Transverse colon (tissue), 4 donors: ENCODE data around the gene ZNF496. TPM values are rescaled to one million over a fixed set of nuclear protein-coding genes. Genes with fewer than 3 reads are reported as not detected.
"Not testable (repeated sequence)": the region's sequence is repeated elsewhere in the genome, so short reads cannot be mapped to it uniquely, and the experiment has no call there.

Experiments
- DNase-seq: peaks from one replicate; pipeline ENCODE4 v3.0.0-alpha.2; 2019
- H3K27ac ChIP-seq, 4 donors: fragments of 200-600 bp; sonication (generic); 2 replicates each; pipeline ENCODE4 v1.5.1; 2016 to 2018; ENCODE audit warnings: inconsistent platforms in 4 of 4
- H3K27me3 ChIP-seq: fragments of 200-600 bp; sonication (generic); 2 replicates; pipeline ENCODE4 v1.5.1; 2017; ENCODE audit warnings: inconsistent platforms
- H3K36me3 ChIP-seq, 4 donors: fragments of 200-600 bp; sonication (generic); 2 replicates each; pipeline ENCODE4 v1.5.1; 2017 to 2019; ENCODE audit warnings: inconsistent platforms in 4 of 4
- H3K4me1 ChIP-seq, 4 donors: fragments of 200-600 bp; sonication (generic); 2 replicates each; pipeline ENCODE4 v1.5.1; 2017 to 2020; ENCODE audit warnings: inconsistent platforms in 4 of 4
- H3K4me3 ChIP-seq, 4 donors: fragments of 200-600 bp; sonication (generic); 1 replicate in 1 of 4; 2 replicates in 3 of 4; pipeline versions ENCODE4 v1.5.1 to v1.6.1; 2017 to 2019; ENCODE audit warnings: inconsistent platforms in 4 of 4
- H3K9me3 ChIP-seq, 2 donors: fragments of 200-600 bp; sonication (generic); 2 replicates each; pipeline ENCODE4 v1.5.1; 2017 to 2019; ENCODE audit warnings: inconsistent platforms in 2 of 2
- EP300 ChIP-seq: sonication (generic); formaldehyde crosslinking; IDR thresholded peaks from one replicate; pipeline ENCODE4 v1.6.1; 2017; ENCODE audit warnings: antibody characterized with exemption, low read depth
- POLR2A ChIP-seq: fragments of 450-650 bp; IDR thresholded peaks from one replicate; pipeline ENCODE4 v1.6.1; 2016; ENCODE audit warnings: antibody characterized with exemption, mild to moderate bottlenecking, moderate library complexity
- POLR2AphosphoS5 ChIP-seq, 3 donors: sonication (generic); formaldehyde crosslinking; IDR thresholded peaks; one replicate each; pipeline ENCODE4 v1.6.1; 2016; ENCODE audit warnings: antibody characterized with exemption in 3 of 3
- WGBS, 2 donors: methylation state at CpG; one replicate each; pipeline ENCODE4 v1.1.5; 2018; ENCODE audit warnings: low coverage in 1 of 2; 5-methylcytosine and 5-hydroxymethylcytosine counted together
- in situ Hi-C, 4 donors: fragments of 200-750 bp; cut with MboI; loops; one replicate each; pipeline versions ENCODE4 v1.15.0 to v1.15.1; 2017; ENCODE audit warnings: low sequenced_read_pairs in 3 of 4, low pct_ligation_motif_present in 1 of 4, low pct_unique_long_range_greater_than_20kb in 1 of 4
- intact Hi-C: fragments of 100-400 bp; cut with DNase I; formaldehyde crosslinking; loops from one replicate; pipeline ENCODE4 v1.15.1; 2023; ENCODE audit warnings: low total_unique reads
- total RNA-seq, 4 donors: library from RNA; depleted of rRNA; stranded (reverse); fragments of >200 nt; gene quantifications; one replicate each; pipeline ENCODE4 v1.1.0, GENCODE V29; 2016
- TF ChIP-seq, protein P1 (sequence below), 5 experiments: fragments of 200-600 bp in 3 of 5; fragments of 450-650 bp in 2 of 5; sonication (generic) in 3 of 5; IDR thresholded peaks; 1 replicate in 2 of 5; 2 replicates in 3 of 5; pipeline ENCODE4 v1.5.1; 2016 to 2017; ENCODE audit warnings: antibody characterized with exemption in 5 of 5, inconsistent platforms in 3 of 5, mild to moderate bottlenecking in 2 of 5, moderate library complexity in 1 of 5

ZNF496 gene
- total RNA-seq, 4 donors from 2014 or later = 12.4 to 35.8 (median 28.7) TPM

DNA sequence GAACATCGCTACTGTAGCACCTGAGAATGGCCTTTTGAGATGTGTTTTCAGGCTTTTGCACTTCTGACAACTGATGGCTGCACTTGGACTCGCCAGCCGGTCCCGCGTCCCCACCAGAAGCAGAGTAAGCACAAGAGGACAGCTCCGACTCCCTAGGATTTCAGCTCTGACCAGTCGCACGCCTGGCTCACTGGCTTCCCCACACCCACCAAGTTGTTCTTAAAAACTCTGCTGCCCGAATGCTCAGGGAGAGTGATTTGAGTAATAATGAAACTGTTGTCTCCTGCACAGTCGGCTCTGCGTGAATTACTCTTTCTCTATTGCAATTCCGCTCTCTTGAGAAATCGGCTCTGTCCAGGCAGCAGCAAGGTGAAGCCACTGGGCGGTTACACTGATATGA, 44.1 kb upstream of the ZNF496 start:
- Histone ChIP-seq H3K4me3 (no peak overlapping the region), H3K9me3 (no peaks in the 10 kb centered on the region), H3K27ac (no peak overlapping the region), H3K4me1 (peaks cover 0 to 3% (median 0%) of the 10 kb centered on the region in 4 donors), H3K36me3 (no peaks in the 10 kb centered on the region), H3K27me3 (no peaks in the 10 kb centered on the region)
- 87 to 93% methylated on average over 3 to 14 of the region's 14 CpGs for WGBS, 2 donors
- TF ChIP-seq POLR2A (no peak), EP300 (no peak), POLR2AphosphoS5 (IDR thresholded peaks at IDR 0.05) (no peak)
- TF ChIP-seq, protein P1, sequence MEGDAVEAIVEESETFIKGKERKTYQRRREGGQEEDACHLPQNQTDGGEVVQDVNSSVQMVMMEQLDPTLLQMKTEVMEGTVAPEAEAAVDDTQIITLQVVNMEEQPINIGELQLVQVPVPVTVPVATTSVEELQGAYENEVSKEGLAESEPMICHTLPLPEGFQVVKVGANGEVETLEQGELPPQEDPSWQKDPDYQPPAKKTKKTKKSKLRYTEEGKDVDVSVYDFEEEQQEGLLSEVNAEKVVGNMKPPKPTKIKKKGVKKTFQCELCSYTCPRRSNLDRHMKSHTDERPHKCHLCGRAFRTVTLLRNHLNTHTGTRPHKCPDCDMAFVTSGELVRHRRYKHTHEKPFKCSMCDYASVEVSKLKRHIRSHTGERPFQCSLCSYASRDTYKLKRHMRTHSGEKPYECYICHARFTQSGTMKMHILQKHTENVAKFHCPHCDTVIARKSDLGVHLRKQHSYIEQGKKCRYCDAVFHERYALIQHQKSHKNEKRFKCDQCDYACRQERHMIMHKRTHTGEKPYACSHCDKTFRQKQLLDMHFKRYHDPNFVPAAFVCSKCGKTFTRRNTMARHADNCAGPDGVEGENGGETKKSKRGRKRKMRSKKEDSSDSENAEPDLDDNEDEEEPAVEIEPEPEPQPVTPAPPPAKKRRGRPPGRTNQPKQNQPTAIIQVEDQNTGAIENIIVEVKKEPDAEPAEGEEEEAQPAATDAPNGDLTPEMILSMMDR (IDR thresholded peaks at IDR 0.05) = no peak
- in situ Hi-C loops = loop anchor here in 1 of 4 donors (25.0 kb wide), 1 partner anchor 112 kb away; no protein-coding TSS in a partner anchor
- DNase-seq = no peak
- intact Hi-C loops = no loop called here

DNA sequence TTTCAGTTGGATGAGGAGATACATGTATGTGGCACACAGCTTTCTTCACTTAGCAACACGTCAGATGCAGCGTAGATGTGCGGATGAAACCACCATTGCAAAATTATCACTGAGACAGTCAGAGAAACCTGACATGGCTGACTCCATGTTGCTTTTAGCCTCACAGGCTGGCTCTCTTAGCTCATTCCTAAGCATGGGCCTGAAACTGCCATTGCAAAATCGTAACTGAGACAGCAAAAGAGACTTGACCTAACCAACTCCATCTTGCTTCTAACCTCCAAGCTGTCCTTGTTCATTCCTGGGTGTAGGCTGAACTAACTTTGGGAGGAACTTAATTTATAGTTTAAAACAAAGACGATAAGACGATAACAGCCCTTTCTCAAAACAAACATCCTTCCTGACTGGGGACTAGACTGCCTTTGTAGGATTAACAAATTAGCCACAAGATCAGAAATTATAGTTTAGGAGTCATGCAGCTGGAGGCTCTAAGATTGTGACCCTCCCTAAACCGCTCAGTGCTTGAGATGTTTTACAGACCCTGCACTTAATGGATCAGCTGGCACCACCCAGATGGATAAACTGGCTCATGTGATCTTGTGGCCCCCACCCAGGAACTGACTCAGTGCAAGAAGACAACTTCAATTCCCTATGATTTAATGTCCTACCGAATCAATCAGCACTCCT, 43.1 kb upstream of the ZNF496 start:
- H3K27me3 ChIP-seq, H3K27ac ChIP-seq, H3K9me3 ChIP-seq, H3K4me1 ChIP-seq, H3K36me3 ChIP-seq, DNase-seq, intact Hi-C loops, H3K4me3 ChIP-seq: not testable (repeated sequence)
- 74 to 77% methylated on average over 4 to 8 of the region's 8 CpGs for WGBS, 2 donors
- in situ Hi-C loops = loop anchor here in 1 of 4 donors (25.0 kb wide), 1 partner anchor 113 kb away; no protein-coding TSS in a partner anchor

DNA sequence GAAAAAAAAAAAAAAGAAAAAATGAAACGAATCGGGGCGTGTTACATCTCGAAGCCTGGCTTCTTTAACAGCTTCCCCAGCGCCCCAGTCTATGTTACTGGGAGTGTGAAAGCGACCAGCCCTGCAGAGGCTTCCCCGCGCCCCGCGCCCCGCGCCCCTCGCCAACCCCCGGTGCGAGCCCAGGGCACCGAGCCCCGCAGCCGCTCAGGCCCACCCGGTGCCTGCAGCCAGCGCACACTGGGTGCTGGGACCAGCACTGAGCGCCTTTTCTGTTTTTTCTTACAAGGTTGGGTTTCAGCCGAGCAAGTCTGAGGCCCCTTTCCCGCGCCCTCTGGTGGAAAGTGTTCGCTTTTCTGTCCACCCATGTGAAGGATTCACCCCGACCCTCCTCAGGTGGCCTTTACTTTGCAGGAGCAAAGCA, 42.1 kb upstream of the ZNF496 start:
- peak; percentile 46 for DNase-seq
- 32 to 36% methylated on average over 5 to 26 of the region's 26 CpGs for WGBS, 2 donors
- Histone ChIP-seq H3K4me3 (peak overlapping the region in 3 of 4 donors; percentile 14 to 59 (median 29)), H3K27ac (no peak overlapping the region), H3K36me3 (no peaks in the 10 kb centered on the region), H3K27me3 (no peaks in the 10 kb centered on the region), H3K9me3 (no peaks in the 10 kb centered on the region), H3K4me1 (peaks cover 0 to 3% (median 0%) of the 10 kb centered on the region in 4 donors)
- TF ChIP-seq EP300 (no peak), POLR2AphosphoS5 (IDR thresholded peaks at IDR 0.05) (no peak), POLR2A (no peak)
- TF ChIP-seq, protein P1 (IDR thresholded peaks at IDR 0.05) = peak in 4 of 5 experiments; percentile 28 to 44 (median 33)
- intact Hi-C loops (no loop called here), in situ Hi-C loops (no loop called here)

DNA sequence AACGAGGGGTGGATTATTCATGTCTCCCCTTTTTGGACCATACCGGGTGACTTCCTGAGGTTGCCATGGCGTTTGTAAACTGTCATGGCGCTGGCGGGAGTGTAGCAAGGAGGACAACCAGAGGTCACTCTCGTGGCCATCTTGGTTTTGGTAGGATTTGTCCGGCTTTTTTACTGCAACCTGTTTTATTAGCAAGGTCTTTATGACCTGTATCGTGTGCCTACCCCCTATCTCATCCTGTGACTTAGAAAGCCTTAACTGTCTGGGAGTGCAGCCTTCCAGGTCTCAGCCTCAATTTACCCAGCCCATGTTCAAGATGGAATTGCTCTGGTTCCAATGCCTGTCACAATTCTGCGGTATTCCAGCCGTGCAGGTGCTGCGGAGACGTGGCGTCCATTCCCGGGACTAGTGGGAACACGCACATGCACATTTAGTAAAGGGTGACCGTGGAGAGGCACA, 40.2 kb upstream of the ZNF496 start:
- WGBS, 2 donors = 78 to 86% methylated on average over 8 to 16 of the region's 16 CpGs
- in situ Hi-C loops = no loop called here
- Histone ChIP-seq H3K27me3 (no peaks in the 10 kb centered on the region), H3K4me1 (peaks cover 0 to 3% (median 0%) of the 10 kb centered on the region in 4 donors), H3K27ac (peak overlapping the region in 1 of 4 donors; percentile 5), H3K36me3 (no peaks in the 10 kb centered on the region), H3K9me3 (no peaks in the 10 kb centered on the region), H3K4me3 (no peak overlapping the region)
- TF ChIP-seq, protein P1 (IDR thresholded peaks at IDR 0.05) = no peak
- no peak for TF ChIP-seq EP300
- TF ChIP-seq POLR2A = no peak
- no peak for TF ChIP-seq POLR2AphosphoS5 (IDR thresholded peaks at IDR 0.05)
- intact Hi-C loops = no loop called here
- no peak for DNase-seq
